ENCODE data around the gene TLK1.

GRCh38 chr2:170975943-170976270 lies 184.8 kb downstream of the TLK1 start:
- TF ChIP-seq POLR2A (IDR thresholded peaks at IDR 0.05) (no peak), POLR2AphosphoS5 (IDR thresholded peaks at IDR 0.05) (no peak), EP300 (IDR thresholded peaks at IDR 0.05) (no peak)
- TF ChIP-seq, protein P1, sequence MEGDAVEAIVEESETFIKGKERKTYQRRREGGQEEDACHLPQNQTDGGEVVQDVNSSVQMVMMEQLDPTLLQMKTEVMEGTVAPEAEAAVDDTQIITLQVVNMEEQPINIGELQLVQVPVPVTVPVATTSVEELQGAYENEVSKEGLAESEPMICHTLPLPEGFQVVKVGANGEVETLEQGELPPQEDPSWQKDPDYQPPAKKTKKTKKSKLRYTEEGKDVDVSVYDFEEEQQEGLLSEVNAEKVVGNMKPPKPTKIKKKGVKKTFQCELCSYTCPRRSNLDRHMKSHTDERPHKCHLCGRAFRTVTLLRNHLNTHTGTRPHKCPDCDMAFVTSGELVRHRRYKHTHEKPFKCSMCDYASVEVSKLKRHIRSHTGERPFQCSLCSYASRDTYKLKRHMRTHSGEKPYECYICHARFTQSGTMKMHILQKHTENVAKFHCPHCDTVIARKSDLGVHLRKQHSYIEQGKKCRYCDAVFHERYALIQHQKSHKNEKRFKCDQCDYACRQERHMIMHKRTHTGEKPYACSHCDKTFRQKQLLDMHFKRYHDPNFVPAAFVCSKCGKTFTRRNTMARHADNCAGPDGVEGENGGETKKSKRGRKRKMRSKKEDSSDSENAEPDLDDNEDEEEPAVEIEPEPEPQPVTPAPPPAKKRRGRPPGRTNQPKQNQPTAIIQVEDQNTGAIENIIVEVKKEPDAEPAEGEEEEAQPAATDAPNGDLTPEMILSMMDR (IDR thresholded peaks at IDR 0.05): no peak
